HG02943 (cell line): ENCODE measurements around the gene REC8.

Experiments used
- ATAC-seq: cut with Tn5 transposase; IDR thresholded peaks from one replicate; pipeline ENCODE4 v1.9.1; 2021; ENCODE audit warnings: mild to moderate bottlenecking, low read depth, moderate library complexity; ENCODE audit not compliant: unreplicated experiment

The REC8 gene

DNA sequence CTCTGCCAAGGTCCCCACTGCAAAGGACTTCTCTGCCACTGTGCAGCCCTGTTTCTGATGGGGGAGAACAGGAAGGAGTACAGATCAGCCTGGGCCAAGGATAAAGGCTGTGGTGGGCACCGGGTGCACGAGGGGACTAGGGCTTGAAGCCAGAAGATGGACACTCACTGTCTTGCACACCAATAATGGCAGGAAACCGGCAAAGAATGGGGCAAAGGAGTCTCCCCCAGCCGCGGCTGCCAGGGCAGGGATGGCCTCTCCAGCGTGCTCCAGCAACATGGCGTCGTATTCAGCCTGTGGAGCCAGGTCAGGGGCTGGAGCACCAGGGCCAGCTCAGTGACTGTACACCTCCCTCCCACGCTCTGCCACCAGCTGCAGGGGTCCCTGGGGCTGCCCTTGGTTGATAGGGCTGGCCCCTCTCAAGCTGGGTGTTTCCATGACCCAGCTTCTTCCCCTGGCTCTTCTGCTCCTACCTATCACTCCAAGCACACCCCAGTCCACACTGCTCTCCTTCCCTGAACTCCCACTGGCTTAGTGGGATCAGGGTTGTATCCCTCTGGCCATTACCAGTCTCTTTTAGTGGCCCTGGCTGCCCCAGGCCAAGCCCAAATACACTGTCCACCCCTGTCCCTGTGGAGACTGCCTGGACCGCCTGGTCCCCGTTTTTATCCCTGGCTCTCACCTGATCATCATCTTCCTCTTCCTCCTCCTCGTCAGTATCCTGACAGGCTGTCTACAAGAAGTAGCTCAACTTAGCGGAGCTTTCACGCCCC is 10.4 kb downstream of the REC8 start:
- ATAC-seq, result no peak

- ATAC-seq, result no peak
These were observed 11.2 kb downstream of the REC8 start for GRCh38 chr14:24183014-24183481.

DNA sequence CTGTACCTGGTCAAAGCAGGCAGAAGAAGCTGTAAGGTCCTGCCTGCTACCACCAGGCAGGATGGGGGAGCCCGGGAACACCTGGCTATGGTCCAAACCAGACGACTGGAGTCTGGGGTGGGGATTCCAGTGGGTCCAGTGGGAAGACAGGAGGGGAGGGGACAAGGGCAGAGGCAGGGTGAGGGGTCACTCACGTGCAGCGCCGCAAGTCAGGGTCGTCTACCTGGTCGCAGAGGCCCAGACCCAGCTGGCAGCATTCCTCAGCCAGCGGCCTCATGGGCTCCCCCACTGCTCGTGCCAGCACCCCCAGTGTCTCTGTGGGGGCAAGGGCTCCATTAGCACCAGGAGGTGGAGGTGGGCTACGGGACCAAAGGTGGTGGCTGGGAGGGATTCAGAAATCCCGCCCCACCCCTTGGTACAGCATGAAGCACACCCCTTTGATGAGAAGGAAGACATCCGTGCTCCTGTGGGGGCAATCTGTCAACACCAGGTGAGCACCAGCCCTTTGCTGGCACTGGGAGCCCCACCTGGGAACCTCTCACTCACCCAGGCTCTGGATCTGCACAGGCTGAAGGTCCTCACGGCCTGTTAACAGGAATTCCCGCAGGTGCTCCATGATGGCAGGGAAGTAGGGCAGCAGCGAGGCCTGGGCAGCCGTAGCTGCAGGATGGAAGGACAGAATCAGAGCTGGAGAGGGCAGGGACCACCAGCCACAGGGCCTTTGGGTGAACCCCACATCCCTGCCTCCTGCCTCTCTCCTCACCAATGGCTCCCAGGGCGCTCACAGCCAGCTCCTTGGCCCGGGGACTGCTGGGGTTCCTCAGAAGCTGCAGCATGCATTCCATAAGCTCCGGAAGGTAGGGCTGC is 12.5 kb downstream of the REC8 start:
- no peak for ATAC-seq

GRCh38 chr14:24185026-24185425 is 13.1 kb downstream of the REC8 start:
- ATAC-seq, result no peak

GRCh38 chr14:24185741-24186140 is 13.9 kb downstream of the REC8 start:
- ATAC-seq, result no peak

DNA sequence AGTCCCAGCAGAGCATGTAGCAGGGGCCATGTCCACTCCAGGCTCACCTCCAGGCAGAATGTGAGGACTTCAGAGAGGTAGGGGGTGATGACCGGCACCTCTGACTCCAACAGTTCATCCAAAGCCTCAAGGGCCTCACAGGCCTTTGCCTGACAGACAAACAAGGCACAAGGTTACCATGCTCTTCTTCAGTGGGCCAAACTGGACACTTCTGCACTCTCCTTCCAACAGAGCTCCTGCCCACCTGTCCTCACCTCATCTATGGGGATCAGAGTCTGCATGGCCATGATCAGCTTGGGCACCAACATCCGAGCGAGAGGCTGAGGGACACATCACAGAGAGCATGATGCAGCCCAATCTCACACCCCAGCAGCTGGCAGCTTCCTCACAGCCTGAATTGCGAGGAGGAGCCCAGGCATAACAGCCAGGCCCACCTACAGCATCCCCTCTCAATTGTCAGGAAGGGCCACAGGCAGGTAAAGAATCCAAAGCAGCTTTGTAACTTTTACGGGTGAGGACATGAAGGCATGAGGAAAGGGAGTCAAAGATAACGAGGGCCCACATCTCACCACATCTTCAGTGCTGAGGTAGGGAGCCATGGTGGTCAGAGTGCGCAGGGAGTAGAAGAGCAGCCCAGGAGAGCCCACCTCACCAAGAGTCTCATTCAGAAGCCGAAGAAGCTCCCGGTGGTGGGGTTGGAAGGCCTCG is 15.1 kb downstream of the REC8 start:
- no peak for ATAC-seq

DNA sequence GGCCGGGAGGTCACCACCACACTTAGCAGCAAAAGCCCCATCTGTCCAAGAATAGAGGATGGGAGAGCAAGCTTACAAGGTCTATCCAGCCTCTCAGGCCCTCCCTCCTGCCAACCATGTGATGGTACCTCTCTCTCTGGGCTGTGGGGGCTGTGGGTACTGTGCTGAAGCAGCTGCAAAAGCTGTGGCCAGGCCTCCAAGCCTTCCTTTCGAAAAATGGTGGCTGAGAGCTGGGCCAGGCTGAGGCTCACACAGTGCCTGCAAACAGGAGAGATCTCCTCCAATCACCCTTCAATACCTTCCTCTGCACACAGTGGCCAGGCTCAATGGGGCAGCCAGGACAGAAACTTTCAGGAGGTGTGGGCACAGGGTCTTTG is 15.6 kb downstream of the REC8 start:
- no peak for ATAC-seq

GRCh38 chr14:24188251-24189058 is 16.6 kb downstream of the REC8 start, which contains the start of gene IPO4:
TSS of gene IPO4 (minus strand) at chr14:24188816. CDS start at chr14:24188787, 29 bp downstream.
- peak; percentile 82 for ATAC-seq

GRCh38 chr14:24189059-24189375 is 17.1 kb downstream of the REC8 start:
- no peak for ATAC-seq

DNA sequence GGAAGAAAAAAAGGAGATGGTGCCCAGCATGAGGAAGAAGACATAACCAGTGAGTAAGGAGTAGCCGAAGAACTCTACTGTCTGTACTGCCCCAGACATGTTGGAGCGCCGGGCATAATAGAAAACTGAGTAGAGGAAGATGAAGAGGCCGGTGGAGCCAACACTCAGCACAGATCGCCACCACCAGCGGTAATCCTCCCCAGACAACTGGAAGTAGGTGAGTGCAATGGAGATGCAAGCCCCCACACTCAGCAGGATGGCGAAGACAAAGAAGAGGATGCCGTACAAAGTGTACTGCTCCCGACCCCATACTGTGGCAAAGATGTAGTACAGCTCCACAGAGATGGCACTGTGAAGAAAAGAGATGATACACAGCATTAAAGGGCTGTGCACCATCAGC is 17.6 kb downstream of the REC8 start:
- ATAC-seq, result no peak

DNA sequence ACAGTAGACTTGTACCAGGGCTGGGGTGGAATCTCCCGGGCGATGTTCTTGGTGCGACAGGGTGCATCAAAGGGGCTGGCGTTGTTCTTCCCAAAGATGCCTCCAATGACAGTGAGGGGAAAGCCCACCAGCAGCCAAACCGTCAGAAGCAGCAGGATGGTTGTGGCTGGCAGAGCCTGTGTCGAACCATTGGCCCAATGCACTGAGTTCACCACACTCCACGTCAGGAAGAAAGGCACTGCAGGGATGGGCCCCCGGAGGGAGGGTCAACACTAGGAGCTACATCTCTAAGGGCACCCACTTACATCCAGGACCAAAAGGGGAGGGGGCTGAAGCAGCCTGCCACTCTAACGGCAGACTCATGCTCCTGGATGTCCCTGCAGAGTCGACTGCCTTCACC is 18.5 kb downstream of the REC8 start:
- ATAC-seq, result no peak

DNA sequence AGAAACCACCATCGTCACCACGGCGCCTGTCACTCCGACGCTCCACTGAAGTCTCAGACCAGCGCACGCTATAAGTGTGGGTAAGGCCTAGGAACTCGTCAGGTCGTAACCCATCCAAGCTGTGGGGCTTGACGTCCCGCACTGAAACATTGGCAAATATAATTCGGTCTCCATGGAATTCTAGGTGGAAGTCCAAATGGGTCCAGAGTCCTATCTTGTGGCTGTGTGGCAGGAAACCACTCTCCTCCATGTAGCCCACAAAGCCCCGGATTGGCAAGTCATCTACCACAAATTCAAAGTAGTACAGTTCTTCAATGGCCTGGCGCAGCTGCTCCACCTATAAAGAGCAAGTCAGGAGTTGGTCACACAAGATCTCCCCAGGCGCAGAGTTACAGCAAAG is 21.1 kb downstream of the REC8 start:
- no peak for ATAC-seq

DNA sequence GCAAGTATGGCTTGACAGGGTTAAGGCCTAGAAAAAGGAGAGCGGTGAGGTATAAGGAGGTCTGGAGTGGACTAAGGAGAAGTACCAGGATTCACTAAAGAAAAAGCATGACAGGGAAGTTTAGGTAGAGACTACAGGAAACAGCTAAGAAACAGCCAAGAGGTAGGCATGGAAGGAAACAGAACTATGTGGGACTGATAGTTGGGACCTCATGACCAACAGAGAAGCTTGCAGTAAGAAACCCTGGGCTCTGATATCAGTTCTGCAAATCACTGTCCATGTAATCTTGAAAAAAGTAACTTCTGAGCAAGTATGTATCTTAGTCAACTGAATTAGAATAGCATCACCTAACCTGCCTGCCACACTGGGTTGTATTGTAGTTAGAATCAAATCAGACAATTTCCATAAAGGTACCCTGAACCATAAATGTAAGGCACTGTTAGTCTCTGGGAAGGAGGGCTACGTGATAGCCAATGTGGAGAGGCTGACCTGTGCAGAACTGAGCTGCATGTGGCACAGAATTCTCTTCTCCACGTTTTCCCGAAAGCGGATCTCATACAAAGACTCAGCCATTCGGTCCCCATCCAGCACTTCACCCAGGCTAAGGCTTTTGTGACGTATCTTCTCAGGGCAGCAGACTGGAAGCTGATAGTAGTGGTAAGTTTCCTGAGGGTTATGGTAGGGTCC is 22.4 kb downstream of the REC8 start:
- ATAC-seq, result no peak

DNA sequence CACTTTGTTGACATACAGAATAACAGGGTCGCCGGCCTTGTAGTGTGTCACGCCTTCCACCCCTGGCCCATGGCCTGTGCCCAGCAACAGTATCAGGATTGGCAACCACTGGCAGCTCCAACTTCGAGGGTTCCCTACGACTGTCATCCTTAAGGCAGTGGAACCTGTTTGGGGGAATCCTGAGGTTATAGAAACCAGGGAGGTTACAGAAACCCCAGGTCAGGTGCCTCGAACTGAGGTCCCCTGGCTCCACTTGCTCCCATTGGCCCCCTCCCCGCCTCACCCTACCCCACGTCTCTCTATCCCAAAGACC is 22.9 kb downstream of the REC8 start:
- no peak for ATAC-seq

- peak; percentile 82 for ATAC-seq
These were observed 23.5 kb downstream of the REC8 start, which contains the start of gene TM9SF1 for GRCh38 chr14:24195186-24196070. TSS of gene TM9SF1 (minus strand) at chr14:24195441. CDS start at chr14:24195019, 422 bp downstream.

- ATAC-seq, result peak; percentile 18
These were observed 24.5 kb downstream of the REC8 start for GRCh38 chr14:24196071-24197055.

DNA sequence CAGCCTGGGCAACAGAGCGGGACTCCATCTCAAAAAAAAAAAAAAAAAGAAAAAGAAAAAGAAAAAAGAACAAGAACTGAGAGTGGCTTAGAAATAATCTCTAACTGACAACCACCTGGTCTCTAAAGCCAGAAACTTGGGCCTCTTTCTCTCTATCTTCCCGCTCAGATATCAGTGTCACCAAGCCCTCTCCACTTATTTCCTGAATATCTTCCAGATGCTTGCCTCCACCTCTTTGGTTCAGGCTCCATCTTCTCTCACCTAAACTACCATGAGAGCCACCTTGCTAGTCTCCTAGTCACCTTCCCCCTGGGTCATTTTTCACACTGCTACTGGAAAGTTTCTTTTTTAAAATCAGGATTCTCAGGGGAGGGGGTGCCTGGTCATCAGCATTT is 25.2 kb downstream of the REC8 start:
- no peak for ATAC-seq
